Esophagus squamous epithelium (tissue), 4 donors: Measurements from ENCODE around the gene NF2.

ENCODE experiments used
- POLR2A ChIP-seq, 4 donors: fragments of 450-650 bp; IDR thresholded peaks; one replicate each; pipeline ENCODE4 v1.6.1; 2017; ENCODE audit warnings: antibody characterized with exemption in 4 of 4, mild to moderate bottlenecking in 4 of 4, moderate library complexity in 3 of 4
- TF ChIP-seq, protein P1 (sequence below), 6 experiments: fragments of 450-650 bp in 4 of 6; fragments of 200-600 bp in 2 of 6; sonication (generic) in 2 of 6; IDR thresholded peaks; one replicate each; pipeline ENCODE4 v1.5.1; 2016 to 2019; ENCODE audit warnings: antibody characterized with exemption in 6 of 6, mild to moderate bottlenecking in 4 of 6, moderate library complexity in 4 of 6

GRCh38 chr22:29638678-29639077 lies 35.2 kb downstream of the NF2 start:
- TF ChIP-seq, protein P1, sequence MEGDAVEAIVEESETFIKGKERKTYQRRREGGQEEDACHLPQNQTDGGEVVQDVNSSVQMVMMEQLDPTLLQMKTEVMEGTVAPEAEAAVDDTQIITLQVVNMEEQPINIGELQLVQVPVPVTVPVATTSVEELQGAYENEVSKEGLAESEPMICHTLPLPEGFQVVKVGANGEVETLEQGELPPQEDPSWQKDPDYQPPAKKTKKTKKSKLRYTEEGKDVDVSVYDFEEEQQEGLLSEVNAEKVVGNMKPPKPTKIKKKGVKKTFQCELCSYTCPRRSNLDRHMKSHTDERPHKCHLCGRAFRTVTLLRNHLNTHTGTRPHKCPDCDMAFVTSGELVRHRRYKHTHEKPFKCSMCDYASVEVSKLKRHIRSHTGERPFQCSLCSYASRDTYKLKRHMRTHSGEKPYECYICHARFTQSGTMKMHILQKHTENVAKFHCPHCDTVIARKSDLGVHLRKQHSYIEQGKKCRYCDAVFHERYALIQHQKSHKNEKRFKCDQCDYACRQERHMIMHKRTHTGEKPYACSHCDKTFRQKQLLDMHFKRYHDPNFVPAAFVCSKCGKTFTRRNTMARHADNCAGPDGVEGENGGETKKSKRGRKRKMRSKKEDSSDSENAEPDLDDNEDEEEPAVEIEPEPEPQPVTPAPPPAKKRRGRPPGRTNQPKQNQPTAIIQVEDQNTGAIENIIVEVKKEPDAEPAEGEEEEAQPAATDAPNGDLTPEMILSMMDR (IDR thresholded peaks at IDR 0.05) = no peak
- TF ChIP-seq POLR2A (IDR thresholded peaks at IDR 0.05) = no peak
